Measurements from ENCODE around the gene ADAMTS19. TPM values are rescaled to one million over a fixed set of nuclear protein-coding genes. Genes with fewer than 3 reads are reported as not detected.

Gene ADAMTS19
- total RNA-seq, 2 experiments from 2014 or later, result not detected

DNA sequence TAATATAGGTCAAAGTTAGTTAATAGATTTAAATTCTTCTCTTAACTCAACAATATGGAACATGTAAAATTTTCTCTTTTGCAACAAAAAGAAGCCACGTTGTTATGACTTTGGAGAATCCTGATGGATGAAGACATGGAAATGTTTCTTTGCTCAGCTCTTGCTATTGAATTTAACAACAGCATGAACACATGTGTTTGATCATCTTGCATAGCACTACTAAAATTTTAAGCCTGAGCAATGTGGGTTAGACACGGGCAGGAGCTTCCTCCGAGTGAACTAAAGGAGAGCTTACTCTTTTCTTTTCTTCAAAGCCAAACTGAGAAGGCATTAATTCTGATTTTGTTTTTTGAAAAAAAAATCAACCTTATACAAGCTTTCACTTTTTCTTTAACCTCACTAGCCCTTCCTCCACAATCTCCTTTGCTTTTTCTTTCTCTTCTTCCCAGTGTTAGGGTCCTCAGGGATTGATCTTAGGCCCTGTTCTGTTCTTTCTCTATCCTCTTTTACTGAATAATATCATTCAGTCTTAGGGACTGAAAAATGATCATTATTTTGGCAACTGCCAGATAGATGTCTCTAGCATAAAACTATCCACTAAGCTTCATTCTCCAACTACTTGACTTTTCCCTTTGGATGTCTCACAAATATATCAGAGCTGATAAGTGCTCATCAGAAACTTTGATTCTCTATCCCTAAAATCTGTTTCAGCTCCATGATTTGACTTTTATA is 36.9 kb downstream of the ADAMTS19 start:
- Mint-ChIP-seq H3K27ac (no peak overlapping the region), H3K36me3 (ENCODE audit: low read depth) (no peaks in the 10 kb centered on the region), H3K9me3 (ENCODE audit: insufficient read depth) (no peaks in the 10 kb centered on the region), H3K4me1 (ENCODE audit: low read depth) (no peaks in the 10 kb centered on the region), H3K4me3 (no peak overlapping the region), H3K27me3 (ENCODE audit: low read depth) (no peaks in the 10 kb centered on the region)
- CTCF ChIA-PET, result no interaction called here
- DNase-seq (no peak), ATAC-seq (no peak)
- POLR2A ChIA-PET, result no interaction called here

DNA sequence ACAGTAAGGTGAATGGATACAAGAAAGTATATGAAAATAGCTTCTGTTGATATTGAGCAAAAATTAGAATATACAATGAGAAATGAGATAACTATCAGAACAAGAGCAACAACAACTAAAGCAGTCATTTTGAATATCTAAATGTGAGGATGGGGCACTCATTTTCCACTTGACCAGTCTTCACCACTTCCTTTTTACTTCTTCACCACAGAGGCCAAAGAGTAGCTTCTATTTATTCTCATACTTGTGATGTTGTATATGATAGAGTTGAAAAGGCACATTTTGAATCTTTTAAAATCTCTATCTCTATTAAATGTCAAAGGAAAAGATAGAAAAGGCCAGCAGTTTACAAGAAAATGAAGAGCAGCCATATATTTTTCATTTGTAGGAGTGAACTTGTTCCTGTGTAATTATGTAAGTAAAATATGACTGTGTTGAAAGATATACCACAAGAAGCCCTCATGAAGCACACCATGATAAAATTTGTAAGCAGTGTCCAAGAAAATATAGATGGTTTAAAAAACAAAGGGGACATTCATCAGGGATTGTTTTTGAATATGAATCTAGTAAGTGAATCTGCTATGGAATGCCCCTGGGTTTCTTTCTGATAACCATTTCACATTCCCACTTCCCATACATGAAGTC is 39.2 kb downstream of the ADAMTS19 start:
- H3K9me3 Mint-ChIP-seq (ENCODE audit: insufficient read depth), result no peaks in the 10 kb centered on the region
- ChIA-PET POLR2A (no interaction called here), CTCF (no interaction called here)
- no peak overlapping the region for H3K27ac Mint-ChIP-seq
- no peaks in the 10 kb centered on the region for H3K27me3 Mint-ChIP-seq (ENCODE audit: low read depth)
- H3K36me3 Mint-ChIP-seq (ENCODE audit: low read depth), result no peaks in the 10 kb centered on the region
- DNase-seq, result no peak
- no peak for ATAC-seq
- H3K4me1 Mint-ChIP-seq (ENCODE audit: low read depth), result no peaks in the 10 kb centered on the region
- no peak overlapping the region for H3K4me3 Mint-ChIP-seq

DNA sequence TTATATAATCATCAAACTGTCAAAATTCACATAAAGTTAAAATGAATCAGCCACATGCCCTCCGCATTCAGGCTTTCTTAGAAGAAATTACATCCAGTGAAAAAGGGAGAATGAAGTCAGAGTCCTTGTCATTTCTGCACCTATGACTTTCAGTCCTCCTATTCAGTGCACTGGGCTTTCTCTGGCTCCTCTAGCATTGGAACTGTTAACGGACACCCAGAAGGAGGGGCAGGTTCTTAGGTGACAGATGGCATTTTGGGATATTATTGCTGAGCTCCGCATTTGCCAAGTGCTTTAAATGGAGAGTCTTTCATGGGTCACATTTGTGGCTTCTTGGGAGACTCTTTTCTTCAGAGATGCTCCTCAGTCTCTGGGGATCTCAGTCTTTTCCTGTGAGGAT is 40.0 kb downstream of the ADAMTS19 start:
- Mint-ChIP-seq H3K9me3 (ENCODE audit: insufficient read depth) (no peaks in the 10 kb centered on the region), H3K4me3 (no peak overlapping the region), H3K27ac (no peak overlapping the region), H3K36me3 (ENCODE audit: low read depth) (no peaks in the 10 kb centered on the region), H3K4me1 (ENCODE audit: low read depth) (no peaks in the 10 kb centered on the region), H3K27me3 (ENCODE audit: low read depth) (no peaks in the 10 kb centered on the region)
- ChIA-PET CTCF (no interaction called here), POLR2A (no interaction called here)
- DNase-seq (no peak), ATAC-seq (no peak)

DNA sequence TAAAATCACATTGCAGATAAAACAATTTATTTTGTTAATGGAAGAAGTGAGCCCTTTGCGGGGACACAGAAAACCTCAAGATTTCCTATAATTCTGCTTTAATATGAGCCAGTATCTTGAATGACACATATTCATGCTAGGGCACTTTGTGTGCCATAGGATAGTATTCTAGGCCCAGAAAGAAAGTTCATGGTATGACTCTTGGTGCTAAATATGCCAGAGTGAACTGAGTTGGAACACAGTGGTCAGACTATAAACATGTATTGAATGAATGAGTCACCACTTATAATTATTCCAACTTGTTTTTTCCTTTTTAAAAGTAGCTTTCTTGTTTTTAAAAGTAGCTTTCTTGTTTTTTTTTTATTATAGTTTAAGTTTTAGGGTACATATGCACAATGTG is 46.0 kb downstream of the ADAMTS19 start:
- Mint-ChIP-seq H3K27ac (no peak overlapping the region), H3K4me1 (ENCODE audit: low read depth) (no peaks in the 10 kb centered on the region), H3K27me3 (ENCODE audit: low read depth) (no peaks in the 10 kb centered on the region), H3K9me3 (ENCODE audit: insufficient read depth) (no peaks in the 10 kb centered on the region), H3K4me3 (no peak overlapping the region), H3K36me3 (ENCODE audit: low read depth) (no peaks in the 10 kb centered on the region)
- ChIA-PET CTCF (no interaction called here), POLR2A (no interaction called here)
- ATAC-seq, result no peak
- DNase-seq, result no peak

DNA sequence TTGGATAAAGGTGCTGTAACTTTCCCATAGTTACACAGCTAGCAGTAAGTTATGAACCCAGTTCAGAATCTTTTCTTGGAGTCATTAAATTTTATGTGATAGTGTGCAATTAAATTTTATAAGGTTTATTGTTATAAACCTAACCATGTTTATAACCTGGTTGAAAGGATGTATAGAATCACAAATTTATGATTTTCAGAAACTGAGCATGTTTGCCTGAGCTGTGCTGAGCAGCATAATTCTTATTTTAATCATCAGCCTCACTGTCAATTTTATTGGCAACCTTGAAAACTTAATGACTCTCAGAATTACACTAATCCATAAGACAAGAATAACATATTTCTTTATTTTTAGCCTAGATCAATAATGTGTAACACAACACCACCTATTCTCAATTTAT is 46.9 kb downstream of the ADAMTS19 start:
- CTCF ChIA-PET, result no interaction called here
- POLR2A ChIA-PET, result no interaction called here

DNA sequence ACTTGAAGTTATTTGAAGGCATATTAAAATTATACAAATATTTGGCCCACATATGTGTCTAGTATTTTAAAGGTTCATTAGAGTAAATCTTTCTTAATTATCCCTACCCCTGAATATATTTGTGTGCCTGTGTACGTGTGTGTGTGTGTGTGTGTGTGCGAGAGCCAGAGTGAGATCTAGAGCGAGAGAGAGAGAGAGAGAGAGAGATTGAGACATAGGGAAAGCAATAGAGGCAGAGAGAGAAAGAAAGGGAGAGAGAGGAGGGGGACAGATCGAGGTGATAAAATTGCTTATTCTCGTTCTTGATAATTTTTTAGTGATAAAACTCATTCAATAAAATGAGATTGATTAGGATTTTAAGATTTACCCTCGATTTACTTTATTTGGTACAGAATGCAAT is 47.4 kb downstream of the ADAMTS19 start:
- no peak overlapping the region for H3K27ac Mint-ChIP-seq
- CTCF ChIA-PET, result no interaction called here
- H3K27me3 Mint-ChIP-seq (ENCODE audit: low read depth), result no peaks in the 10 kb centered on the region
- no peaks in the 10 kb centered on the region for H3K36me3 Mint-ChIP-seq (ENCODE audit: low read depth)
- POLR2A ChIA-PET, result no interaction called here
- H3K4me1 Mint-ChIP-seq (ENCODE audit: low read depth), result no peaks in the 10 kb centered on the region
- H3K4me3 Mint-ChIP-seq, result no peak overlapping the region
- DNase-seq (no peak), ATAC-seq (no peak)
- no peaks in the 10 kb centered on the region for H3K9me3 Mint-ChIP-seq (ENCODE audit: insufficient read depth)

More for the DNA sequence above, 46.9 kb downstream of the ADAMTS19 start:
- Mint-ChIP-seq H3K4me1 (ENCODE audit: low read depth) (no peaks in the 10 kb centered on the region), H3K4me3 (no peak overlapping the region), H3K36me3 (ENCODE audit: low read depth) (no peaks in the 10 kb centered on the region), H3K9me3 (ENCODE audit: insufficient read depth) (no peaks in the 10 kb centered on the region), H3K27me3 (ENCODE audit: low read depth) (no peaks in the 10 kb centered on the region), H3K27ac (no peak overlapping the region)
- no peak for ATAC-seq
- DNase-seq, result no peak

DNA sequence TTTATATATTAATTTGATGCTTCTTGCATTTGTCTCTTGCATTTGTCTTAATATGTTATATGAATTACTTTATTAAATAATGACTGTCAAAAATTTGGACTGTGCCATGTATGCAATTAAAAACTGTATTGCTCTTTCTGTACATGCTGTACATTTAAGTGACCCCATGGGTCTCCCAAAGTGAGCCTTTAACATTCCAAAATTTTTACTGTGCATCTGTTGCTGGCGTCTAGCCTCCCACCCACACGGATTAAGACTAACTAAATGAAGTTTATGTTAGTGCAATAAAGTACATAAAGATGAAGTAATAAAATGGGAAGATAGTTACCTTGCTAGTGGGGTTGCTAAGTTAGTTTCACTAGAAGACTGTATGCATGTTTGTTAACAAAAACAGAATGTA is 48.5 kb downstream of the ADAMTS19 start:
- H3K27me3 Mint-ChIP-seq (ENCODE audit: low read depth), result no peaks in the 10 kb centered on the region

DNA sequence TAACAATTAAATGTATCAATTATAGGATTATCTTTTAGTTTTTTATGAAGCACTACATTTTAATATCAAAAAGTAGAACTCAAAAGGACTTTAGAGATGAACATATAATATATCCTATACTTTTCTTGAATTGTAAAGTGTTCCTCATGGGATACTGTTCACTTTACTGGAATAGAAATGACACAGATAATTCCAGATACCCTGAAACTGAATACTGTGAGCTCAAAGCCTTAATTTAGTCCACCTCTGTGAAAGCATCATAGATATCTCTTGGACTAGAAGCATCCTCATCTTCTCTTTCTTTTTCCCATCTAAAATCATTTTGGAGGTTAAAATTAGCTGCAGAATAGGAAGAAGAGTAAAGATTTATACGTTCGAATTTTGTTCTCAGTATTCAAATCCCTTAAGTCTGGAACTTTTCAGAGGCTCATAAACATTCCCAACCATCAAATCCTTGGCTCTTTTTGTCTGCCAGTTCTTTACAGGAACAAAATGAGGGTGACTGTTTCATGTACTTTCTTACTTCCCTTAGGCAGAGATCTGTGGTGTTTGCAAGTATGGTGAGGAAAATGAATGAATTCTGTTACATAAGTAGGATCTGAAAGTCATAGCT is 49.4 kb downstream of the ADAMTS19 start:
- Mint-ChIP-seq H3K27me3 (ENCODE audit: low read depth) (no peaks in the 10 kb centered on the region), H3K36me3 (ENCODE audit: low read depth) (no peaks in the 10 kb centered on the region), H3K4me3 (no peak overlapping the region), H3K27ac (no peak overlapping the region), H3K4me1 (ENCODE audit: low read depth) (no peaks in the 10 kb centered on the region), H3K9me3 (ENCODE audit: insufficient read depth) (no peaks in the 10 kb centered on the region)
- ATAC-seq (no peak), DNase-seq (no peak)
- POLR2A ChIA-PET, result no interaction called here
- CTCF ChIA-PET, result no interaction called here

More for the DNA sequence above, 48.5 kb downstream of the ADAMTS19 start:
- Mint-ChIP-seq H3K4me1 (ENCODE audit: low read depth) (no peaks in the 10 kb centered on the region), H3K36me3 (ENCODE audit: low read depth) (no peaks in the 10 kb centered on the region), H3K4me3 (no peak overlapping the region), H3K9me3 (ENCODE audit: insufficient read depth) (no peaks in the 10 kb centered on the region), H3K27ac (no peak overlapping the region)
- ATAC-seq, result no peak
- CTCF ChIA-PET, result no interaction called here
- POLR2A ChIA-PET, result no interaction called here
- no peak for DNase-seq

DNA sequence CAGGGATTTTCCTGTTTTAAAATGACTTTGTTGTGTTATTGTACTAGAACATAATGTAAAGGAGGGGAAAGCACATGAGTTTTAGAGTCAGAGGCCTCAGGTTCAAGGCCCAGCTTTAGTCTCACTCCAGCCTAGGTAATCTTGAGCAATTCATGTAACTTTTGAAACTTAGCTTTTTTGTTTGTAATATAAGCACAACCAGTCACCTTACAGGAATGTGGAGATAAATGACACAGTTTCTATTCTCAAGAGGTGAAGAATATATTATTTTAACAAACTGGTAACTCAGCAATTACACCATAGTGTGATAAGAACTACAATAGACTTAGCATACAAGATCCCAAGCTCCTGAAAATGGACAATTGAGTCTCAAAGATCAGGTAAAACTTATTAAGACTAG is 51.2 kb downstream of the ADAMTS19 start:
- DNase-seq (no peak), ATAC-seq (no peak)
- no peaks in the 10 kb centered on the region for H3K27me3 Mint-ChIP-seq (ENCODE audit: low read depth)
- H3K27ac Mint-ChIP-seq, result no peak overlapping the region
- POLR2A ChIA-PET, result no interaction called here
- H3K4me1 Mint-ChIP-seq (ENCODE audit: low read depth), result no peaks in the 10 kb centered on the region
- no peaks in the 10 kb centered on the region for H3K36me3 Mint-ChIP-seq (ENCODE audit: low read depth)
- H3K9me3 Mint-ChIP-seq (ENCODE audit: insufficient read depth), result no peaks in the 10 kb centered on the region
- CTCF ChIA-PET, result no interaction called here
- no peak overlapping the region for H3K4me3 Mint-ChIP-seq

DNA sequence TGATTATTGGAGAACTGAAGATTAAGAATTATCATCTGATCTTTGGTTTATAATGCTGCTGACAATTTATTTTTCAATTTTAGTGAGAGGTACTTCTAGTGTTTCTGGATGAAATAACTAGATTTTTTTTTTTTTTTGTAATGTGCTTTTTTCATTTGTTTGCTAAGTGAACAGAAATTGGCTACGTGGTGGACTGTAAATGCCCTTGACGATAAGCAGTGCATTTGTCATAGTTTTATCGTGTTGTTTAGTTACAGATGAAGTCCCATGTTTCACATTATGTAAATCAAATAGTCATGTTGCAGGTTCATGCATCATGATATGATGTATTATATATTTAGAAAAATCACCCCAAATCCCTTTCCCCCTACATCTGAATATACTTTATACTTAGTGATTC is 81.0 kb downstream of the ADAMTS19 start:
- no peak for DNase-seq
- H3K27me3 Mint-ChIP-seq (ENCODE audit: low read depth), result no peaks in the 10 kb centered on the region
- H3K9me3 Mint-ChIP-seq (ENCODE audit: insufficient read depth), result no peaks in the 10 kb centered on the region
- no peaks in the 10 kb centered on the region for H3K36me3 Mint-ChIP-seq (ENCODE audit: low read depth)
- H3K4me1 Mint-ChIP-seq (ENCODE audit: low read depth), result no peaks in the 10 kb centered on the region
- no peak overlapping the region for H3K4me3 Mint-ChIP-seq
- POLR2A ChIA-PET, result no interaction called here
- no peak overlapping the region for H3K27ac Mint-ChIP-seq
- ATAC-seq, result no peak
- CTCF ChIA-PET, result no interaction called here

DNA sequence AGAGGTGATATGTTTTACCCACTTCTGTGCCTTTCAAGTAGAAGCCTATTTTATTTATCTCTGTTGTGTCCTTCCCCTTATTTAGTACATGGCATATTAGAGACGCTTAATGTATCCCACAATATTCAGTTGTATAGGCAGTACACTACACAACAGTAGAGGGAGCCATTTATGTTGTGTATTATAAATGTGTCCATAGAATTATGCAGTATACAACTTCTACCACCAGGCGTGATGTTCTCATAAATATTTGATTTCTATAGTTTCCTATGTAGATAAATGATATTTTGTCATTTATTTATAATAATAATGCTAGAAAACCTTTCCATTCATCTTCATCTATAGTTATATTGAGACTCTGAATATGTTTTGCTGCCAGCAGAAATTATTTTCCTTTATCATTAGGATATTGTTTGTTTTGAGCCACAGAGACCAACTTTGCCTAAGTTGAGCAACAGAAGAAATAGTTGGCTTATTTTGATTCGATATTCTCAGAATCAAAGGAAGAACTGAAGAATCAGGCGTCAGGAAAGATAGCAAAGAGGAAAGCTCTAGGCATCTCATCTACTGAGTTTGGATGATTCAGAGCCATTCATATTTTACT is 81.7 kb downstream of the ADAMTS19 start:
- no peaks in the 10 kb centered on the region for H3K27me3 Mint-ChIP-seq (ENCODE audit: low read depth)
- POLR2A ChIA-PET, result no interaction called here
- H3K9me3 Mint-ChIP-seq (ENCODE audit: insufficient read depth), result peaks cover 5% of the 10 kb centered on the region
- H3K4me3 Mint-ChIP-seq, result no peak overlapping the region
- DNase-seq, result no peak
- no peaks in the 10 kb centered on the region for H3K36me3 Mint-ChIP-seq (ENCODE audit: low read depth)
- CTCF ChIA-PET, result interaction anchor here (0.7 kb wide), 1 partner anchor 11 kb away, joined by 3 read pairs; no protein-coding TSS in a partner anchor
- no peaks in the 10 kb centered on the region for H3K4me1 Mint-ChIP-seq (ENCODE audit: low read depth)
- H3K27ac Mint-ChIP-seq, result no peak overlapping the region
- no peak for ATAC-seq

DNA sequence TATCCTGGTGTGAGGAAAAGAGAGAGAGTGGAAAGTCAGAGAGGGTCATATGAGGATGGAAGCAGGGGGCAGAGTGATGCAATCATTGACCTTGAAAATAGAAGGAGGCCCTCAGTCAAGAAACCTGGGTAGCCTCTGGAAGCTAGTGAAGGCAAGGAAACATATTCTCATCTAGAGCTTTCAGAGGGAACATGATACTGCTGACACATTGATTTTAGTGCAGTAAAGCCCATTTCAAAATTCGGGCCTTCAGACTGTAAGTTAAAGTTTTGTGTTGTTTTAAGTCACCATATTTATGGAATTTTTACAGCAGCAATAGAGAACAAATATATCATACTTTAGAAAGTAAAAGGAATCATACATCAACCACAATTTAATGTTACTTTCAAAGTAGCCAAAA is 87.0 kb downstream of the ADAMTS19 start:
- H3K4me3 Mint-ChIP-seq, result no peak overlapping the region
- DNase-seq (no peak), ATAC-seq (no peak)
- no peaks in the 10 kb centered on the region for H3K27me3 Mint-ChIP-seq (ENCODE audit: low read depth)
- H3K27ac Mint-ChIP-seq, result no peak overlapping the region
- no peaks in the 10 kb centered on the region for H3K4me1 Mint-ChIP-seq (ENCODE audit: low read depth)
- no peaks in the 10 kb centered on the region for H3K36me3 Mint-ChIP-seq (ENCODE audit: low read depth)
- POLR2A ChIA-PET, result no interaction called here
- CTCF ChIA-PET, result no interaction called here
- peaks cover 12% of the 10 kb centered on the region for H3K9me3 Mint-ChIP-seq (ENCODE audit: insufficient read depth)
